Spleen (tissue), 11 donors: ENCODE measurements around the gene SKI. TPM values are rescaled to one million over a fixed set of nuclear protein-coding genes. Genes with fewer than 3 reads are reported as not detected.

ENCODE experiments used
- DNase-seq: peaks from one replicate; pipeline ENCODE4 v3.0.0-alpha.2; 2020
- H3K27ac ChIP-seq, 8 donors: fragments of 200-600 bp; sonication (generic) in 7 of 8; 1 replicate in 4 of 8; 2 replicates in 4 of 8; pipeline versions ENCODE4 v1.5.0 to v1.8.0; 2016 to 2021; ENCODE audit warnings: inconsistent platforms in 4 of 8, mild to moderate bottlenecking in 4 of 8, moderate library complexity in 1 of 8
- H3K27me3 ChIP-seq, 7 donors: fragments of 200-600 bp; sonication (generic) in 6 of 7; replicated peaks in 1 of 7; 1 replicate in 4 of 7; 2 replicates in 3 of 7; pipeline versions ENCODE4 v1.5.0 to v1.8.0; 2016 to 2021; ENCODE audit warnings: inconsistent platforms in 3 of 7, mild to moderate bottlenecking in 1 of 7
- H3K36me3 ChIP-seq, 6 donors: fragments of 200-600 bp; sonication (generic) in 5 of 6; 1 replicate in 4 of 6; 2 replicates in 2 of 6; pipeline versions ENCODE4 v1.5.0 to v1.8.0; 2016 to 2021; ENCODE audit warnings: inconsistent platforms in 2 of 6
- H3K4me1 ChIP-seq, 6 donors: fragments of 200-600 bp; sonication (generic) in 5 of 6; 1 replicate in 3 of 6; 2 replicates in 3 of 6; pipeline versions ENCODE4 v1.5.0 to v1.8.0; 2016 to 2021; ENCODE audit warnings: inconsistent platforms in 3 of 6
- H3K4me3 ChIP-seq, 8 donors: fragments of 200-600 bp; sonication (generic) in 7 of 8; 1 replicate in 4 of 8; 2 replicates in 4 of 8; pipeline versions ENCODE4 v1.5.0 to v1.8.0; 2016 to 2021; ENCODE audit warnings: inconsistent platforms in 4 of 8, mild to moderate bottlenecking in 4 of 8, moderate library complexity in 2 of 8
- H3K9me3 ChIP-seq, 8 donors: fragments of 200-600 bp; sonication (generic) in 7 of 8; 1 replicate in 4 of 8; 2 replicates in 4 of 8; pipeline versions ENCODE4 v1.5.0 to v1.8.0; 2016 to 2021; ENCODE audit warnings: inconsistent platforms in 4 of 8
- CTCF ChIP-seq, 11 experiments: fragments of 200-600 bp in 7 of 11; fragments of 450-650 bp in 4 of 11; sonication (generic) in 4 of 11; IDR thresholded peaks in 8 of 11; conservative IDR thresholded peaks in 3 of 11; 1 replicate in 7 of 11; 2 replicates in 4 of 11; pipeline versions ENCODE4 v1.4.0 to v1.8.0; 2016 to 2021; ENCODE audit warnings: antibody characterized with exemption in 11 of 11, inconsistent platforms in 4 of 11, mild to moderate bottlenecking in 1 of 11
- POLR2A ChIP-seq, 3 donors: fragments of 450-650 bp; IDR thresholded peaks; one replicate each; pipeline ENCODE4 v1.5.1; 2017; ENCODE audit warnings: antibody characterized with exemption in 3 of 3, mild to moderate bottlenecking in 1 of 3
- POLR2AphosphoS5 ChIP-seq, 3 donors: sonication (generic); formaldehyde crosslinking; IDR thresholded peaks; one replicate each; pipeline ENCODE4 v1.5.1; 2017; ENCODE audit warnings: antibody characterized with exemption in 3 of 3
- WGBS, 5 donors: extraction: QIAGEN DNeasy Blood & Tissue Kit in 3 of 5; methylation state at CpG; one replicate each; pipeline versions ENCODE4 v1.1.5 to v1.1.7; 2013 to 2018; 5-methylcytosine and 5-hydroxymethylcytosine counted together
- intact Hi-C: fragments of 100-400 bp; cut with DNase I; formaldehyde crosslinking; loops from one replicate; pipeline ENCODE4 v1.15.0; 2023; ENCODE audit warnings: low total_unique reads
- polyA plus RNA-seq, 3 donors: library from polyadenylated mRNA; stranded (reverse); fragments of 200-250 nt; gene quantifications; one replicate each; pipeline ENCODE4 v1.2.1, GENCODE V29; 2013
- total RNA-seq, 7 donors: library from RNA; depleted of rRNA in 3 of 7; stranded (reverse); fragments of >200 nt in 3 of 7; fragmentation: NEBNext Ultra II Directional in 4 of 7; extraction: Animal tissue kit (Norgen Biotek cat#: 25700) in 4 of 7; gene quantifications; one replicate each; pipeline versions ENCODE4 v1.1.0 to v1.2.1, GENCODE V29; 2016 to 2021
- donor health status: healthy with polysubstance abuse.
- donor health status: DM: no; HTN: no; CAD: no; lungs with moderate emphysema.
- donor health status: DM: no; HTN: no; CAD: no.
- donor health status: Bipolar disorder and iron deficiency.
- donor health status: healthy.
- donor health status: DM: no; HTN: no; CAD: no.
- donor health status: DM: yes; HTN: yes; CAD: no.

Gene SKI
- total and polyA plus RNA-seq, 10 donors, result 4.4 to 100.0 (median 54.3) TPM

- Histone ChIP-seq H3K27ac (peak overlapping the region in 3 of 8 donors; percentile 87 to 89 (median 88)), H3K4me1 (peaks cover 54 to 98% (median 84%) of the 10 kb centered on the region in 6 donors), H3K9me3 (no peaks in the 10 kb centered on the region), H3K4me3 (no peak overlapping the region), H3K27me3 (no peaks in the 10 kb centered on the region), H3K36me3 (peaks cover 0 to 17% (median 0%) of the 10 kb centered on the region in 6 donors)
- intact Hi-C loops, result no loop called here
- WGBS, 5 donors, result 67 to 95% (median 79%) methylated on average over 15 to 18 of the region's 18 CpGs
- peak; percentile 74 for DNase-seq
- no peak for TF ChIP-seq POLR2A (IDR thresholded peaks at IDR 0.05)
- TF ChIP-seq CTCF (IDR thresholded peaks at IDR 0.05 in 8 of 11, conservative IDR thresholded peaks at IDR 0.05 in 3 of 11), result no peak
- TF ChIP-seq POLR2AphosphoS5 (IDR thresholded peaks at IDR 0.05), result peak in 1 of 3 donors; percentile 16
Measured at GRCh38 chr1:2247760-2248126, 19.6 kb downstream of the SKI start.

DNA sequence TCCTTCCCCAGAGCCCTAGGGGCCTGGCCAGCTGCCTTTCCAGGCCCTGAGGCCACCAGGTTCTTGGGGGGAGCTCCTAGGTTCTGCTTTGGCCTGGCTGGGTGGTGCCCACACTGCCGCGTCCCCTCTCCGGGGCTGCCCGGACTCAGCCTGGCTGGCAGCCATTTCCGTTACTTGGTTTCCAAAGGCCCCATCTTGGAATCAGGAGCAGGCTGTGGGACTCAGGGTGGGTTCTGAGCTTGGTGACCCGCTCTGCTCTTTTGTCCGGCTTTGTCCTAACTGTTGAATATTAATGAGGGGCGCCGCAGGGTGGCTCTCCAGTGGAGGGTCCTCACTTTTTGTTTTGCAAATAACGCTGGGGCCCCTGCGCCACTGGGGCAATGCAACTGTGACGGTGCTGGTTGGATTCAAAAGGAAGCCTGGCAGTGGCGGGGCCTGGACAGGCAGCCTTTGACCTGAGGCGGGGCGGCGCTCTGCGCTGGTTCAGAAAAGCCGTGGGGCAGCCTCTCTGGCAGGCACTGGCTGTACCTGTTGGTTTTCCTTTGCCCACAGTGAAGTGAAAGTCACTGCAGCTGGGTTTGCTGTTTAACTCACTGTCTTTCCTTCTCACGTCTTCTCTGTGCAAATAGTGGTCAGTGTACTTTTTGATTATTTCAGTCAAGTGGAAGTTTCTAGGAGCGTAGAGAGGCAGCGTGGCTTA is 20.2 kb downstream of the SKI start:
- peak overlapping the region in 3 of 8 donors; percentile 87 to 89 (median 88) for H3K27ac ChIP-seq
- H3K4me3 ChIP-seq, result no peak overlapping the region
- peak in 1 of 3 donors; percentile 9 for TF ChIP-seq POLR2AphosphoS5 (IDR thresholded peaks at IDR 0.05)
- no peak for TF ChIP-seq CTCF (IDR thresholded peaks at IDR 0.05 in 8 of 11, conservative IDR thresholded peaks at IDR 0.05 in 3 of 11)
- TF ChIP-seq POLR2A (IDR thresholded peaks at IDR 0.05), result no peak
- intact Hi-C loops, result no loop called here
- DNase-seq, result peak; percentile 72
- H3K9me3 ChIP-seq, result no peaks in the 10 kb centered on the region
- no peaks in the 10 kb centered on the region for H3K27me3 ChIP-seq
- peaks cover 50 to 98% (median 81%) of the 10 kb centered on the region in 6 donors for H3K4me1 ChIP-seq
- H3K36me3 ChIP-seq, result peaks cover 0 to 16% (median 0%) of the 10 kb centered on the region in 6 donors
- WGBS, 5 donors, result 83 to 94% (median 85%) methylated on average over 12 to 21 of the region's 21 CpGs

GRCh38 chr1:2248854-2249558 is 20.9 kb downstream of the SKI start:
- Histone ChIP-seq H3K4me1 (peaks cover 50 to 98% (median 83%) of the 10 kb centered on the region in 6 donors), H3K27ac (peak overlapping the region in 2 of 8 donors; percentile 17 to 18), H3K9me3 (no peaks in the 10 kb centered on the region), H3K27me3 (no peaks in the 10 kb centered on the region), H3K4me3 (no peak overlapping the region), H3K36me3 (peaks cover 0 to 18% (median 0%) of the 10 kb centered on the region in 6 donors)
- intact Hi-C loops, result no loop called here
- TF ChIP-seq POLR2AphosphoS5 (IDR thresholded peaks at IDR 0.05) (no peak), CTCF (IDR thresholded peaks at IDR 0.05 in 8 of 11, conservative IDR thresholded peaks at IDR 0.05 in 3 of 11) (no peak), POLR2A (IDR thresholded peaks at IDR 0.05) (no peak)
- DNase-seq, result peak; percentile 56
- WGBS, 5 donors, result 79 to 90% (median 84%) methylated on average over 14 to 24 of the region's 24 CpGs

DNA sequence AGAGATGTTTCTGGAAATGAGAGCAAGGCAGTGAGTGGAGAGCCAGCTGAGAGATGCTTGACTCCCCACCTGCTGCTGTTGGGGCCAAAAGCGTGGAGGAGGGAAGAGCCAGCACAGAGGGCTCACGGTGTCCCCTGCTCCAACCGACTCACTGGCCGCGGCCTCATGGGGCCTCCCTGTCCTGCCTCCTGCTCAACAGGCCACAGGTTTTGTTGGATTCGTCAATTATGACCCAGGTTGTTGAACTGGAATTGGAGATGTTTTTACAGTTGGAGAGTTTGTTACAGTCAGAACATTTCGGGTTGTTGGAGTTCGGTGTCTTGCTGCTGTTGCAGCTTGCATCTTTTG is 21.4 kb downstream of the SKI start:
- TF ChIP-seq POLR2AphosphoS5 (IDR thresholded peaks at IDR 0.05) (no peak), CTCF (IDR thresholded peaks at IDR 0.05 in 8 of 11, conservative IDR thresholded peaks at IDR 0.05 in 3 of 11) (no peak), POLR2A (IDR thresholded peaks at IDR 0.05) (no peak)
- Histone ChIP-seq H3K4me1 (peaks cover 55 to 98% (median 87%) of the 10 kb centered on the region in 6 donors), H3K9me3 (peaks cover 0 to 3% (median 0%) of the 10 kb centered on the region in 8 donors), H3K36me3 (peaks cover 0 to 23% (median 0%) of the 10 kb centered on the region in 6 donors), H3K27me3 (no peaks in the 10 kb centered on the region), H3K4me3 (no peak overlapping the region), H3K27ac (no peak overlapping the region)
- no peak for DNase-seq
- intact Hi-C loops, result no loop called here
- 92 to 96% (median 93%) methylated on average over 8 of the region's 8 CpGs for WGBS, 5 donors
